Karpas-422 (cell line): ENCODE measurements around the gene LSM7. TPM values are rescaled to one million over a fixed set of nuclear protein-coding genes. Genes with fewer than 3 reads are reported as not detected.

ENCODE experiments used
- DNase-seq: peaks from one replicate; pipeline ENCODE4 v3.0.0-alpha.2; 2015
- H2AFZ ChIP-seq: fragments of 200-600 bp; sonication (generic); 2 replicates; pipeline ENCODE4 v1.6.1; 2014; ENCODE audit warnings: antibody characterized with exemption, low read length, mixed read lengths
- H3K27ac ChIP-seq: fragments of 200-600 bp; sonication (generic); 2 replicates; pipeline ENCODE4 v1.5.1; 2014; ENCODE audit warnings: mild to moderate bottlenecking, low read length, moderate library complexity
- H3K27me3 ChIP-seq: fragments of 200-600 bp; sonication (generic); 2 replicates; pipeline ENCODE4 v1.6.1; 2014; ENCODE audit warnings: low read length, mixed read lengths
- H3K36me3 ChIP-seq: fragments of 200-600 bp; sonication (generic); 2 replicates; pipeline ENCODE4 v1.6.1; 2014; ENCODE audit warnings: low read length, mixed read lengths; ENCODE audit not compliant: insufficient read depth
- H3K4me1 ChIP-seq: fragments of 200-600 bp; sonication (generic); 2 replicates; pipeline ENCODE4 v1.6.1; 2014; ENCODE audit warnings: mild to moderate bottlenecking, low read length, mixed read lengths
- H3K4me2 ChIP-seq: fragments of 200-600 bp; sonication (generic); 2 replicates; pipeline ENCODE4 v1.6.1; 2014; ENCODE audit warnings: low read length, low read depth, mild to moderate bottlenecking; ENCODE audit not compliant: poor library complexity, severe bottlenecking
- H3K4me3 ChIP-seq: fragments of 200-600 bp; sonication (generic); 2 replicates; pipeline ENCODE4 v1.5.1; 2014; ENCODE audit warnings: mild to moderate bottlenecking, antibody characterized with exemption, low read length, mixed read lengths
- H3K79me2 ChIP-seq: fragments of 200-600 bp; sonication (generic); 2 replicates; pipeline ENCODE4 v1.6.1; 2014; ENCODE audit warnings: mild to moderate bottlenecking, low read length, mixed read lengths
- H3K9ac ChIP-seq: fragments of 200-600 bp; sonication (generic); 2 replicates; pipeline ENCODE4 v1.6.0; 2014; ENCODE audit warnings: low read length
- H3K9me2 ChIP-seq: fragments of 200-600 bp; sonication (generic), shearing (Covaris generic); replicated peaks from 2 replicates; pipeline ENCODE4 v1.6.0; 2014; ENCODE audit warnings: mild to moderate bottlenecking, low read length, moderate library complexity; ENCODE audit not compliant: insufficient read depth
- H3K9me3 ChIP-seq: fragments of 300-700, 200-600 bp; sonication (generic); 2 replicates; pipeline ENCODE4 v1.6.1; 2014; ENCODE audit warnings: low read length, mixed read lengths
- H4K20me1 ChIP-seq: fragments of 200-600 bp; sonication (generic); 2 replicates; pipeline ENCODE4 v1.6.1; 2014; ENCODE audit warnings: mild to moderate bottlenecking, antibody characterized with exemption, low read length, low read depth; ENCODE audit not compliant: insufficient read depth
- total RNA-seq: library from RNA; depleted of rRNA; stranded (reverse); fragments of >200 nt; shearing (Covaris generic); gene quantifications from 2 replicates; pipeline ENCODE4 v1.2.3, GENCODE V29; 2014; ENCODE audit warnings: low replicate concordance

Gene LSM7
- total RNA-seq, 1 experiment from 2014 or later: 140 TPM

DNA sequence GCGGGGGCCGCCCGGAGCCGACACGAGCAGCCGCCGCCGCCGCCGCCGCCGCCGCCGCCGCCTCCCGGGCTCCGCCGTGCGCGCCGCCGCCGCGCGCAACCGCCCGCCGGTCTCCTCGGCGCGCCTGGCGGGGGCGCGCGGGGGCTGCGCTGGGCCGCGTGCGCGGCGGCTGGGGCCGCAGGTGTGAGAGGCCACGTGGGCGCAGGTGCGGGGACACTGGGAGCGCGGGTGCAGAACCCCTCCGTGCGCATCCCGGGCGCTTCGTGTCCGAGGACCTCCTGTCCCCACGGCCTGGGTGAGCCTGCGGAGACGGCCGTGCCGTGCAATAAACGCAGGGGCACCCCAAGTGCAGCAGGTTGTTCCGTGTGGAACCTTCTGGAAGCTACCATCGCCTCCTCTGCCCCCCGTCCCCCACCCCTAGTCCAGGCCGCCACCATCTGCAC is 20.3 kb downstream of the LSM7 start, which contains the start of gene LINGO3:
Gene LINGO3, minus strand, starts transcription at position 41 of the 443 bp plus-strand sequence. CDS start 16,378 bp downstream, outside the sequence.
- Histone ChIP-seq H3K79me2 (no peaks in the 10 kb centered on the region), H3K4me3 (no peak within 1 kb of the TSS), H2AFZ (no peak within 1 kb of the TSS), H3K27ac (no peak within 1 kb of the TSS), H3K4me1 (no peaks in the 10 kb centered on the region), H3K4me2 (no peak within 1 kb of the TSS), H3K9me2 (no peaks in the 10 kb centered on the region), H3K27me3 (no peaks in the 10 kb centered on the region), H3K36me3 (no peaks in the 10 kb centered on the region), H3K9me3 (no peaks in the 10 kb centered on the region), H3K9ac (no peak within 1 kb of the TSS), H4K20me1 (no peaks in the 10 kb centered on the region)
- no peak for DNase-seq

DNA sequence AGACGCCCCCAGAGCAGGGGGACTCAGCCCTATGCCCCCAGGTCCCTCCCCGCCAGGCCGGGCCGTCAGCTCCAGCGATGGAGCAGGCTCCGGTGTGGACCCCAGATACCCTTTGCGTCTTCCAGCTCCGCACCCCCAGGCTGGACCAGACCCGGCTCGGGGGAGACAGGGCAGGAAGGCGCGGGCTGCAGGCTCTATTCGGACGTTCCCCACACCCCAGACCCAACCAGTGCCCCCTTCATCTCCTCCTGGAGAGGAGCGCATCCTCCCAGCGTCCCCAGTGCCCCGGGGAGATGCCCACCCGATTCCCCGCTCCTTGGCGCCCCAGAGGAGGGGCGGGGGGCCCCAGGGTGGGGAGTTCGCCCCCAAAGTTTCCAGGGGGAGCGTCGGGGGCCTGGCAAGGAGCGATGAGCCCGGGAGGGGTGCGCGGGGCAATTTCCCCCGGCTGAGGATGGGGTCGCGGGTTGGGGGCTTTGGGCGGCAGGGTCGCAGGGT is 20.8 kb downstream of the LSM7 start:
- no peak overlapping the region for H3K4me3 ChIP-seq
- H3K9me3 ChIP-seq: no peaks in the 10 kb centered on the region
- no peaks in the 10 kb centered on the region for H3K4me1 ChIP-seq
- no peak overlapping the region for H2AFZ ChIP-seq
- no peak overlapping the region for H3K9ac ChIP-seq
- H3K4me2 ChIP-seq: no peak overlapping the region
- no peak for DNase-seq
- H3K27me3 ChIP-seq: no peaks in the 10 kb centered on the region
- no peaks in the 10 kb centered on the region for H3K9me2 ChIP-seq
- no peak overlapping the region for H3K27ac ChIP-seq
- no peaks in the 10 kb centered on the region for H3K36me3 ChIP-seq
- no peaks in the 10 kb centered on the region for H4K20me1 ChIP-seq
- no peaks in the 10 kb centered on the region for H3K79me2 ChIP-seq

DNA sequence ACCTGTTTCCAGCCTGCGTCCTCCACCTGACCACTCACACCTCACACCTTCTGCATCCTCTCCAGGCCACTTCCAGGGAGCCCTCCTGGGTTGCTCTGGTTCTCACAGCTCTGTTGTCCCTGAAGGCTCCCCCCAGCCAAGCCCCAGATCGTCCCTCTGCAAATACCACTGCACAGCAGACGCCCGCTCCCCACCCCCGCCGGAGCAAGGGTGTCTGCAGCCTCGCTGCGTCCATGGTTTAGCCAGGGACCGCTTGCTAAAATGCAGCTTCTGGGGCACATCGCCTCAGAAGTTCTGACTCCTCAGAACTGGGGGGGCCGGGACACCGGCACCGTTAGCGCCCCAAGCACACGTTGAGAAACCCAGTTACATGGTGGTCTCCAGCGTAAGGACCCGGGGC is 21.4 kb downstream of the LSM7 start:
- H3K27me3 ChIP-seq: no peaks in the 10 kb centered on the region
- no peaks in the 10 kb centered on the region for H3K9me3 ChIP-seq

DNA sequence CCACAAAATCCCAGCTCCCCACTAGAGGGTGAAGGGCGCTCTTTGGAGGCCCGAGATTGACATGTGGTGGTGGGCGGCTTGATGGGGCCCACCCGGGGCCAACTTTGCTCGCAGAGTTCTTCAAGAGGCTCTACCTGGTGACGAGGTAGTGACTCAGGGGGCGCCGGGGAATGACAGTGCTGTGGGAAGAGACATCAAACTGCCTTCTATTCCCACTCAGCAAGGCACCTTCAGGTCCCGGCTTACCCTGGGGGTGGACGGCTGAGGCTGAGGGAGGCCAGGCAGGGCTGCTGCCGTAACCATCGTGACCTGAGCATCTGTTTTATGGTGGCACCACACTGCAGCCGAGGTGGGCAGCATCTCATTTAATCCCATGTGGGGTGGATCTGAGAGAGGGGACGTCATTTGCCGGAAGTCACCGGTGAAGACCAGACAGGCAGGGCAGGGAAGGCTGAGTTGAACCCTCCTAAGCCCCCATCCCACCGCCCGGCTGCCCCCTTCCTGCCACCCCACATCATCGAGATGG is 22.0 kb downstream of the LSM7 start:
- Histone ChIP-seq H3K9me3 (no peaks in the 10 kb centered on the region), H4K20me1 (no peaks in the 10 kb centered on the region), H3K9me2 (no peaks in the 10 kb centered on the region), H3K27ac (no peak overlapping the region), H3K79me2 (no peaks in the 10 kb centered on the region), H3K9ac (no peak overlapping the region), H2AFZ (no peak overlapping the region), H3K36me3 (no peaks in the 10 kb centered on the region), H3K4me1 (no peaks in the 10 kb centered on the region), H3K4me2 (no peak overlapping the region), H3K4me3 (no peak overlapping the region), H3K27me3 (no peaks in the 10 kb centered on the region)
- DNase-seq: no peak

More for the DNA sequence above, 21.4 kb downstream of the LSM7 start:
- Histone ChIP-seq H3K9ac (no peak overlapping the region), H3K4me1 (no peaks in the 10 kb centered on the region), H3K79me2 (no peaks in the 10 kb centered on the region), H2AFZ (no peak overlapping the region), H4K20me1 (no peaks in the 10 kb centered on the region), H3K4me2 (no peak overlapping the region), H3K27ac (no peak overlapping the region), H3K4me3 (no peak overlapping the region), H3K36me3 (no peaks in the 10 kb centered on the region), H3K9me2 (no peaks in the 10 kb centered on the region)
- DNase-seq: no peak

DNA sequence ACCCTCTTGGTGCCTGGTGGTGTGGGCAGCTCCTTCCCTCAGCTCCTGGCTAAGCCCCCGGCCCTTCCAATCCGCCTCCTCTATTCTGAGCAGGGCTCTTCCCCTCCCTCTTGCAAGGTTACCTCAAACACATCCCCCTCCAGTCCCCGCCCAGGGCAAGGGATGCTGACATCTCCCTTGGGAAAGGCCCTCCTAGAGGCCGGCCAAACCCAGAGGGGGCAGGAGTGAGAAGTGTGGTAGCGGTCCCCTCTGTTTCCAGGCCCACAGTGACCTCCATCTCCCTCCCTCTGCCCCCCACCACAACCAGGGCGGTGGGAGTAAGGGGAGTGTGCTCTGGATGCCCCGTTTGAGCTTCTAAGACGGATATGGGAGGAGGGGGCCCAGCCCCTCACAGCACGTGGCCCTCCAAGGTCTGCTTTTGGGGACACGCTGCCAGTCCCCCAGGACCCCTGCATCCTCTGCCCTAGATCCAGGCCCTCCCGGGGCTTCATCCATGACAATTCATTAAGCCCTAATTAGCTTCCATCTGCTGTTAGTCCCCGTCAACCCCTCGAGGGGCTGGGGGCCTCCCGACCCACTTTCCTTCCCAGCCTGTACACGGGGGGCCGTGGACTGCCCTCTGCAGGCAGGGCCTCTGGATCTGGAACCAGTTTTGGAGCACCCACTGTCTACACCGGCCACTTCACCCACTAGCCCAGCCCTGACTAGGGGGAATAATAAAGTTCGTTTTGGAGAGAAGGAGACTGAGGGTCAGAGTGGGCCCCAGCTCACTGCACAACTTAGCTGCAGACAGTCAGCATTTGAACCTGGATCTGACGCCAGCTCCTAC is 22.7 kb downstream of the LSM7 start:
- no peak overlapping the region for H3K9ac ChIP-seq
- H3K36me3 ChIP-seq: no peaks in the 10 kb centered on the region
- no peak overlapping the region for H3K4me3 ChIP-seq
- H3K79me2 ChIP-seq: no peaks in the 10 kb centered on the region
- H3K9me3 ChIP-seq: no peaks in the 10 kb centered on the region
- H3K27me3 ChIP-seq: no peaks in the 10 kb centered on the region
- H3K4me2 ChIP-seq: no peak overlapping the region
- H4K20me1 ChIP-seq: no peaks in the 10 kb centered on the region
- no peak overlapping the region for H3K27ac ChIP-seq
- no peaks in the 10 kb centered on the region for H3K4me1 ChIP-seq
- H2AFZ ChIP-seq: no peak overlapping the region
- H3K9me2 ChIP-seq: no peaks in the 10 kb centered on the region
- no peak for DNase-seq

DNA sequence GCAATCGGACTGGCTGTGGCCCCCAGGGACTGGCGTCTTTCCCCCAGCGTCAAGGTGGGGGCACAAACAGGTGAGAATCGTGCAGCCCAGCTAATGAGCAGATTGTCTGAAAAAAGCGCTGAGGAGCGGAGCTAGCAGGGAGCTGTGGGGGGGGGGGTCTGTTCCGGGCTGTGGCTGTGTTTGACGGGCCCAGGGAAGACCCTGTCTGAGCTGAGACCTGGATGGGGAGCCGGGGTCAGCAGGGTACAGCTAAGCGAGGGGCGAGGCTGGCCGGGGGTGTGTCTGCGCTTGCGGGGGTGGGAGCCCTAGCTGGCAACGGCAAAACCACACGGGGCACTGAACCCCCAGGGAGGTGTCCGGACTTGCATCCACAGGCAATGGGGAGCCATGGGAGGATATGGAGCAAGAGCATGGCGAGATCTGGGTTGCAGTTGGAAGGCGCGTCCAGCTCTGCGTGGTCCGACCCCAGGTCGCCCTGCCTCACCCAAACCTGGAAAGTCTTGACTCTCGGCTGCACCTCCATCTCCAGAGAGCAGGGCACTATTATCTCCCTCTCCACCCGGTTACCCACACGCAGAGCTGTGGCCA is 25.1 kb downstream of the LSM7 start:
- no peak overlapping the region for H3K4me3 ChIP-seq
- H3K27ac ChIP-seq: no peak overlapping the region
- H3K9me2 ChIP-seq: no peaks in the 10 kb centered on the region
- H2AFZ ChIP-seq: no peak overlapping the region
- H3K79me2 ChIP-seq: no peaks in the 10 kb centered on the region
- DNase-seq: no peak
- no peaks in the 10 kb centered on the region for H3K27me3 ChIP-seq
- H3K4me1 ChIP-seq: no peaks in the 10 kb centered on the region
- H4K20me1 ChIP-seq: no peaks in the 10 kb centered on the region
- H3K4me2 ChIP-seq: no peak overlapping the region
- no peaks in the 10 kb centered on the region for H3K9me3 ChIP-seq
- no peaks in the 10 kb centered on the region for H3K36me3 ChIP-seq
- no peak overlapping the region for H3K9ac ChIP-seq

DNA sequence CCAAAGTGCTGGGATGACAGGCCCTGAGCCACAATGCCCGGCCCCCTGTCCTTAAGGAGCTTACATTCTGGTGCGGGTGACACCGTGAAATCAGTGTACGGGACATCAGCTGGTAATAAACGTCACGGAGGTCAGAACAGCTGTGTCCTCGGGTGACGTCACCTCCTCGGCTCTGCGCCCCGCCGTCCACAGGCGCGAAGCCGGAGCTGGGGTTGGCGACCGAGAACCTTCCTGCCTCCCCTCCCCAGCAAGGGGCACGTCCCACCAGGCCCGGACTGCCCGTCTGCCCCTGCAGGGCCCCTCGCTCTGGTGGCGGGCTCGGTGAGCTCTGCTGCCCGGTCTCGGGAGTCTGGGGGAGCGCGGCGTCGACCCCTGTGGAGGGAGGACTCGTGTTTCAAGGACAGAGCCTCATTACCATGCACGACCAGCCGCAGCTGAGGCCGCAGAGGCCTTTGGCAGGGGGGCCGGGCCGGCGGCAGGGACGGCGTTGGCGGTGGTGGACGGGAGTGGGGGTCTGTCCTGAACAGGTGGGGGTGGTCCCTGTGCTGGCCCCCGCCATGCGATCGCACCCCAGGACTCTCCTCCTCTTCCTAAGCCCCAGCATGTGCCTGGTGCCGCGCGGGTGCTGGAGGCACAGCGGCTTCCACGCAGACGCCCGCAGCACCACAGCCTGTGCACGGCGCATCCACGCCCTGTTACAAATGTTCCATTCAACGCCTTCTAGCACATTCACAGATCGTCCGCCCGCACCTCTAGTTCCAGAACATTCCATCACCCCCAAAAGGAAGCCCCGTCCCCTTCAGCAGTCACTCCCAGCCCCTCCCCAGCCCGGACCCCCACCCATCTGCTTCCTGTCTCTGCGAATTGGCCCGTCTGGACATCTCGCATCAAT is 25.8 kb downstream of the LSM7 start:
- Histone ChIP-seq H3K4me3 (no peak overlapping the region), H3K9me3 (no peaks in the 10 kb centered on the region), H2AFZ (no peak overlapping the region), H3K36me3 (no peaks in the 10 kb centered on the region), H3K27me3 (no peaks in the 10 kb centered on the region), H3K9me2 (no peaks in the 10 kb centered on the region), H3K79me2 (no peaks in the 10 kb centered on the region), H3K9ac (no peak overlapping the region), H3K27ac (no peak overlapping the region), H3K4me2 (no peak overlapping the region), H4K20me1 (no peaks in the 10 kb centered on the region), H3K4me1 (no peaks in the 10 kb centered on the region)
- no peak for DNase-seq
